NCI-H345 (cell line): Measurements from ENCODE around the gene ABLIM2.

Source experiments
- DNase-seq: peaks from one replicate; lab custom pipeline; 2025; lab: John Stamatoyannopoulos, UW

Gene ABLIM2

GRCh38 chr4:8101213-8102075, 57.2 kb downstream of the ABLIM2 start:
- DNase-seq, result no peak

GRCh38 chr4:8099981-8100464, 58.6 kb downstream of the ABLIM2 start:
- DNase-seq, result no peak

DNA sequence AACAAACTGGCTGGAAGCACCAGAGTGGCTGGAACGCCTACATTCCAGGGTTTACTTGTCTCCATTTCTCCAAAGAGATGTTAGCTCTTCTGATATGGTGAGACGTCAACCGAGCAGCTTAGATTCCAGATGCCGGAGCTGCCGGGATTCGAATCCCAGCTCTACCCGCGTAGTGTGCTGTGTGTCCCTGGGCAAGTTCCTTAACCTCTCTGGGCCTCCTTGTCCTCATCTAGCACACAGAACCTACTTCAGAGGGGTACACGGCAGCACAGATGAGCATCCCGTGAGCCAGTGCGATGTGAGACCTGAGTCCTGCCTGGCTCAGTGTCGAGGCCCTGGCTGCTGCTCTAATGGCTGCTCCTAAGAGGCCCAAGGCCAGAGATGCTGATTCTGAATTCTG, 60.1 kb downstream of the ABLIM2 start:
- DNase-seq, result no peak

- DNase-seq, result no peak
These were observed 60.8 kb downstream of the ABLIM2 start for GRCh38 chr4:8097721-8098345.

DNA sequence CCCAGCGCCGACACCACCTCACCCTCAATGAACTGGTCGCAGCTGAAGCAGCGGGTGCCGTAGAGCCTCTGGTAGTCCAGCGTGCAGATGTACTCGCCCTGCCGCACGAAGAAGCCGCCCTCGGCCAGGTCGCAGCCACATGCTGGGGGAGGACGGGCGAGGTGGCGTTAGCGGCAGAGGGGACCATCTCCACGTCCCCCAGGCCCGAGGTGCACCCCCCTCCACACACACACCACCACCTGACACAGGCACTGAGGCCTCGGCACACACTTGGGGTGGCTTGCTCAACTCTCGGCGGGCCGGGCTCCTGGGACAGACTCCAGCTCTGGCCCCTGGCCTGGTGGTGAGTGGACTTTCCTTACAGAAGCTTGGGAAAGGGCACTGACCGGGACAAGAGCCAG, 61.5 kb downstream of the ABLIM2 start:
- no peak for DNase-seq

DNA sequence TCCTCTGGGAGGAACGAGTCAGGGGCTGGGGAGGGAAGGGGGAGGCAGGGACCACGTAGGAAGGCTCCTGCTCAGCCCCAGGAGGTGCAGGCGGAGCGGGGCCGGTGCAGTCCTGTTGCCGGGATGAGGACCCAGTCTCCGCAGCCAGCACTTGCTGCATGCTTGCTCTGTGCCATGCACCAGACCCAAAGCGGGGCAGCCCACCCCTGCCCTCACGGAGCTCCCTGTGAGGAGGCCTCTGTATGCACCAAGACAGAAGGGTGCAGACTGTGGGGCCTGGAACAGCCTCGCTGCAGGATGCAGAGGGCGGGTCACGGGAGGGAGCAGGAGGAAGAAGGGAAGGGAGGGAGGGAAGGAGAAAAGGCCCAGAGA, 61.9 kb downstream of the ABLIM2 start:
- DNase-seq, result no peak

DNA sequence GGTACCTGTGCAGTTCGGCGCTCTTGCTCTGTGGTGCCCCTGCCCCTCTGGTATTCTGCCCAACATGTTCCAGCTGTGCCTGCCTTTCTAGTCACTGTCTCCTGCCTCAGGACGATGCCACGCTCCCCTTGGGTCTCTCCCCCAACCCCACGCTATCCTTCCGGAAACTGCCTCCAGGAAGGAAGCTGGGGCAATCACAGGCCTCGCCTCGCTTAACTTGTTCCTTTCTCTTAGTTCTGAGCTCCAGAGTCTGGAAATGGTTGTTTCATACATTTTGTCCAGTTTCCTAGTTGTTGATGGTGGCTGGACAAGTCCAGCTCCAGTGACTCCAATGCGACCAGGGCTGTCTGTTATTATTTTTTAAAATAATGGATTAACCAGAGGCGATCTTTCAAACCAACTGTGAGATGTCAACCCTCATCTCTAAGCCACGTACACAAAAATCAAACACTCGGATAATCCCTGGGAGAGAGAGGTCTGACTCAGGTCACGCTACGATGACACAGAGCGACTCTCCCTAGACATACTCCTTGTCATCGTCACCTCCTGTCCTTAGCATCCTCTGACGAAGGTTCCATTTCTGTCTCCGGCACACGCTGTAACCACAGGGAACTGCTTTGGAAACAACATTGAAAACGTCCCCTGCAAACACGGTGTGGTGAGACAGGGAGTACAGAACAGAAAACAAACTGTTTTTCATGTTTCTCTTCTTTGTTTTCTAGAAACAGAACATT, 62.5 kb downstream of the ABLIM2 start:
- no peak for DNase-seq

DNA sequence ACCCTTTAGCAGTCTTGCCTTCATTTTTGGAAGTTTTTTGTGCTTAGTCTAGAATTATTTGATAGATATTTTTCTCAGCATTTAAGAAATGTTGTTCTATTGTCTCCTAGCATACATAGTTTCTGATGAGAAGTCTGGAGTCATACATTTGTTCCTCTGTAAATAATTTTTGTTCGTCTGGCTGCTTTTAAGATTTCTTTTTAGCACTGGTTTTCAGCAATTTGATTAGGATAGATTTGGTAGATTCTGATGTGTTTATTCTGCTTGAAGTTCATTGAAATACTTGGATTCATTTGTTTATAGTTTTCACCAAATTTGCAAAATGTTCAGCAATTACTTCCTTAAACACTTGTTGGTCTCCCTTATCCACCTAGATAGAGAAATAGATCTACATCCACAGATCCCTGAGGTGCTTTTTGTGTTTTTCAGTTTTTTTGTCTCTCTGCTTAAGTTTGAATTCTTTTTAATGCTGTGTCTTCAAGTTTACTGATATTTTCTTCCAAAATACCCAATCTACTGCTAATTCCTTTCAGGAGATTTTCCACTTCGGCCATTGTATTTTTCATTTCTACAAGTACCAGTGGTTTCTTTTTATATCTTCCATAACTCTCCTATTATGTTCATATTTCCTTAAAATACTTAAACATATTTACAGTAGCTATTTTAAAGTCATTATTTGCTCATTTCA, 64.9 kb downstream of the ABLIM2 start:
- no peak for DNase-seq

DNA sequence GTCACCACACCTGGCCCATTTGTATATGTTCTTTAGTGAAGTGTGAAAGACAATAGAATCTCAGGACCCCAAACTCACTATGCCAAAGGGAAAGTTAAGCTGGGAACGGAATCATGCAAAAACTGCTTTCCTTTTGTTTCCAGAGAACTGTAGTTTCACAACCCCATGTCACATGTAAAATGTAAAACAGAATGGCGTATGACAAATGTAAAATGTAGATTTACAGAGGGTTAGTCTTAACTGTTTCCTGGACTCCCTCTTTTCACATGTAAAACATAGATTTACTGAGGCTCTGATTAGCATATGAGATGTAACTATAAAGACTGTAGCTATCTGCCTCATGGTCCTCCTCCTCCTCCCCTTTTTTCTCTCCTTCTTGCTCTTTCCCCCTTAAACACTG, 66.3 kb downstream of the ABLIM2 start:
- no peak for DNase-seq

- DNase-seq, result no peak
These were observed 67.8 kb downstream of the ABLIM2 start for GRCh38 chr4:8090744-8091301.

GRCh38 chr4:8090312-8090711, 68.3 kb downstream of the ABLIM2 start:
- no peak for DNase-seq

DNA sequence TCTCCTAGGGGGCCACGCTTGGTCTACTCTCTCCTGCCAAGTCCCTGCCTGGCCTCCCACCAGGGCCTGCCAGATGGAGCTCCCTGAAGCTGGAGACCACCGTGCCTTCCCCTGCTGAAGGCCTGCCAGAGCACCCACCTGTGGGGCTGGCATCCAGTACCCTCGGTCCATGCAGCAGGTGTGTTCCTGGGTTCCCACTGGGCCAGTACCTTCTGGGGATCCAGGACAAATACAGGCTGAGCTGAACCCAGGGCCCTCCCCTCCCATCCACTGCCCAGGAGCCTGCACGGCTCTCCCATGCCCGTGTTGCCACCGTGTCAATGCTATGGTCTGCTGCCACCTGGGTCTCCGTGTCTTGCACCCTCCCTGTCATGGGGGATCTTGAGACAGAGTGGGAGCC, 68.8 kb downstream of the ABLIM2 start:
- no peak for DNase-seq

DNA sequence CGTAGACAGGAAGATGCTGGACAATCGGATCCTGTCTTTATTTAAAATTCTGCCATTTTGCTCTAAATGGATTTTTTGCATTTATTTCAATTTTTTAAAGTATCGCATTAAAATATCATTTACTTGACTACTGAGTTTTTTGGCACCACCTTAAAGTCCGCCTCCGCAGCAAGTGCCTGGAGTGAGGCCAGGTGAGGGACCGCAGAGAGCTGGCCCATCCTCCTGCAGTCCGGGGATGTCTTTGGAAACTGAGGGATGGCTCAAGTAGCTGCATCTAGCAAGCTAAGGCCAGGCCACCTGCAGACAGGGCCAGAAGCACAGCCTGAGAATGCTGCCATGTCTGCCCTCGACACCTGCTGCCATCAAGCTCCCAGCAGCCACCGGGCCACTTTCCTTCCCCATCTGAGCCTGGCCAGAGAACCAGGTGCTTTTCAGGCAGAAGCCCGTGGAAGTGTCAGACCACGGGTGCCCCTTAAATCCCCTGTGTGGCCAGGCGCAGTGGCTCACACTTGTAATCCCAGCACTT, 69.6 kb downstream of the ABLIM2 start:
- no peak for DNase-seq

- DNase-seq, result no peak
These were observed 70.6 kb downstream of the ABLIM2 start for GRCh38 chr4:8087921-8088495.

DNA sequence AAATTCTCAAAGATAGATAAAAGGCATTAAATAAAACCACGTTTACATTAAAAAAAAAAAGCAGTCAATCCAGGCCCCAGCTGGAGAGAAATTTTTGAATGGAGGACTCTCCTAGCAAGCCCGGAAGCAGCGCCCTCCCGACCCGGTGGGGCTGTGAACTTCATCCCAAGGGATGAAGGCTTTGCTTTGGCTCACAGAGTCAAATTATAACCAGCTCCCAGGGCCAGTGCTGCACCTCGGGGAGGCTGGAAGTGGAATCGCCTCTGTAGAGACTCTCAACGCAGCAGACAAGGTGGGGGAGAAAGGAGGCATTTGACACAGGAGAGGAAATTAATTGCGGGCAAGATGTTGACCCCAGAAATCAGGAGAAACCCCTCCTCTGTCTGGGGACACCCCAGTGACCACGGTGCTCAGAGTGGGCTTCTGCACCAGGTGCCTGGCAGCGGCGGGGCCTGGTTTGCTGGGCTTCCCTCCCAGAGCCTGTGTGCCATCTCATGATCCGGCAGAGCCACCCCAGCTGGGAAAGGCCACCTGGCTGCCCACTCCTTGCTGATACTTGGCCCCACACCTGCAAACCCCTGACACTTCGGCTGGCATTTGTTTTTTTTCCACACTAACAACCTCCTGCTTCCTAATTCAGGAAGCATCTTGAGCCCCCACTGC, 71.7 kb downstream of the ABLIM2 start:
- no peak for DNase-seq

DNA sequence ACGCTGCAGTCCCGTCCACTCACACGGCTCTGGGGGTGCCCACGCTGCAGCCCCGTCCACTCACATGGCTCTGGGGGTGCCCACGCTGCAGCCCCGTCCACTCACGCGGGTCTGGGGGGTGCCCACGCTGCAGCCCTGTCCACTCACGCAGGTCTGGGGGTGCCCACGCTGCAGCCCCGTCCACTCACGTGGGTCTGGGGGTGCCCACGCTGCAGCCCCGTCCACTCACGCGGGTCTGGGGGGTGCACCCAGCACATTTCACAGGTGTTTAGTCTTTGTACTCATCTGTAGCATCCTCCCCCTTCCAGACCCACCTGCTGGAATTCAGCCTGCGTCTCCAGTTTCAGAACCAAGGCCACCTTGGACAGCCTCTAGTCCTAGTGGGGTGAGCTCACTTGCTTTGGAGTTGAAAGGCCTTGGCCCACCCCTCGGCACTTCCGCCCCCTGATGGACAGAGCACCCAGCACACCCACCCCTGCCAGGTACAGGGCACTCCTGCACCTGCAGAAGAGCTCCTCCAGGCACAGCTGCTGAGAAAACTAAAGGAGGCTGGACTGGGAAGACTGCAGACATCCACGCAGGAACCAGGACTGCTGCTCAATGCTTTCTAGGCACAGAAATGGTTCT, 73.0 kb downstream of the ABLIM2 start:
- no peak for DNase-seq

- no peak for DNase-seq
These were observed 73.7 kb downstream of the ABLIM2 start for GRCh38 chr4:8084712-8085490.

- no peak for DNase-seq
These were observed 74.5 kb downstream of the ABLIM2 start for GRCh38 chr4:8084031-8084660.
